Activated T-helper 17 cell treated with anti-CD3 and anti-CD28 coated beads, Interleukin-2, amount 50 U/mL, for 72 hours (primary cell): ENCODE results near the gene PDE6B. TPM values are rescaled to one million over a fixed set of nuclear protein-coding genes. Genes with fewer than 3 reads are reported as not detected.
A peak's percentile ranks its signal among the peaks of the same experiment; 100 is the strongest.

Experiments
- ATAC-seq: fragments of 150-1000 bp; cut with Tn5 transposase; replicated peaks from 2 replicates; pipeline ENCODE4 v1.10.0; 2021; ENCODE audit warnings: mild to moderate bottlenecking, moderate library complexity
- H3K27ac Mint-ChIP-seq: one replicate; pipeline ENCODE4 v1.8.0; 2022; ENCODE audit warnings: mixed read lengths
- H3K27me3 Mint-ChIP-seq: one replicate; pipeline ENCODE4 v1.8.0; 2022; ENCODE audit warnings: mixed read lengths
- H3K36me3 Mint-ChIP-seq: one replicate; pipeline ENCODE4 v1.8.0; 2022; ENCODE audit warnings: low read depth, mild to moderate bottlenecking, mixed read lengths
- H3K4me1 Mint-ChIP-seq: one replicate; pipeline ENCODE4 v1.8.0; 2022; ENCODE audit warnings: mixed read lengths
- H3K4me3 Mint-ChIP-seq: one replicate; pipeline ENCODE4 v1.8.0; 2022; ENCODE audit warnings: mild to moderate bottlenecking, mixed read lengths
- H3K9me3 Mint-ChIP-seq: one replicate; pipeline ENCODE4 v1.8.0; 2022; ENCODE audit warnings: mixed read lengths
- total RNA-seq, 2 donors: library from RNA; stranded (reverse); gene quantifications; one replicate each; pipeline ENCODE4 v1.2.3, GENCODE V29; 2022

PDE6B gene
- total RNA-seq, result 10 to 100 TPM in 1 of 2 donors, 1 to 10 TPM in 1; 5.8 to 10.8 TPM

DNA sequence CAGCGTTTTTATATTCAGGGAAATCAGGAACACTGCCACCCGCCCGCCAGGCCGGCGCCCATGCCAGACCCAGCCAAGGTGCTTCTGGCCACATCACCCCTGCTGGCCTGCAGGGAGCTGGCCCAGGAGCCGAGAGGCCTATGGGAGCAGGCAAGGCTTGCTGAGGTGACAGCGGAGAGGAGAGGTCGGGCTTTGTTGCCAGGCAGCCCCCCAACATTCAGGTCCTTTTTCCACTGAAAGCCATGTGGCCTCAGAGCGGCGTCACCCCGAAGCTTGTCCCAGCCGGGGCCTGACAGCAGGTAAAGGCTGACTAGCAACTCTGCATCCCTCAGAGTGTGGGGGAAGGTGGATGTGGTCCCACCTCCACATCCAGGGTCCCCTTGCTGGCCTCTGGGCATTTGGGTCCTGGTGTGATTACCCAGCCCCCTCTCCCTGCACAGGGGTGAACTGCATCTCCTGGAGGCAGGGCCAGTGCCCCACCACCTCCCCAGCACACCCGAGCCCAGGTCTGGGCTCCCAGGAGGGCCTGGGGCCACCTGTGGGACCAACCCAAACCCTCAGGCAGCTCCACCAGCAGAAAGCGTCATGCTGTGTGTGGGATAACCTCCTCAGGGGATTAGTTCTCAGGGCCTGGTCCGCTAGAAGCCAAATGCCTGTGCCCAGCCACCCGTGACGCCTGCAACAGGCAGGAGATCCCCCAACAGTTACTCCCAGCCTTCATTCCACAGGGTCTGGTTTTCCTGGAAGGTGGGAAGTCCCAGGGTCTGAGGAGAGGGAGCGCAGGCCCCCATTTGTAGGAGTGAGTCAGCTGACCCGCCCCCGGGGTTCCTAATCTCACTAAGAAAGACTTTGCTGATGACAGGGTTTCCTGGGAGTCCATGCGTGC is at the start of gene PDE6B:
Gene PDE6B, plus strand, starts transcription at position 869 of the 886 bp plus-strand sequence. CDS start 54 bp downstream, outside the sequence.
- H3K9me3 Mint-ChIP-seq, result no peaks in the 10 kb centered on the region
- peaks cover 7% of the 10 kb centered on the region for H3K27me3 Mint-ChIP-seq

DNA sequence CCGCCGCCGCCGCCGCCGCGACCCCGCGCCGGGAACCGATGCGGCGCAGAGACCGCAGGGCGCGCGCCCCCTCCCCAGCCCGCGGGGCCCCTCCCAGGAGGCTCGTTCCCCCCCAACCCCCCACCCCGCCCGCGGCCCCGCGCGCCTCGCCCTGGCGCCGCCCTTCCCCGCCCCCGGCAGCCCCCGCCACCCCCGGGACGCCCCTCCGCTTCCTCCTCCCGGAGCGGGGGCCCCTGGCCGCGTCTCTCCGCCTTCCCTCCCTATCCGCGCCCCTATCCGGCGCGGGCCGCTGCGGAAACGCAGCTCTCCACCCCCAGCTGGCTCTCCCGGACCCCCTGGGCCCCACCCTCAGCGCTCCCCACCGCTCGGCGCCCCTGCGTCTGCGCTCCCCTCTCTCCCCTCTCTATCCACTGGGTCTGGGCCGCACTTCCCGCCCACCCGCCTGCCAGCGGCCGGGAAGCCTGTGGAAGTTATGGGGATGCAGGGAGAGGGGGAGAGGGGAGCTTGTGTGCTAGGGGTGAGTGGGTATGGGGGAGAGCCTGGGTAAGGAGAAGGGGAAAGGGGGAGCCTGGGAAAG is 49.0 kb upstream of the PDE6B start, which contains the start of gene TMEM271:
Gene TMEM271, minus strand, starts transcription at position 51 of the 577 bp plus-strand sequence. CDS start 233 bp downstream, outside the sequence.
- no peak for ATAC-seq
- H3K4me3 Mint-ChIP-seq, result peak within 1 kb of the TSS; percentile 45
- H3K4me1 Mint-ChIP-seq, result no peaks in the 10 kb centered on the region
- no peak within 1 kb of the TSS for H3K27ac Mint-ChIP-seq
- peaks cover 6% of the 10 kb centered on the region for H3K36me3 Mint-ChIP-seq
- H3K27me3 Mint-ChIP-seq, result peaks cover 54% of the 10 kb centered on the region
- H3K9me3 Mint-ChIP-seq, result no peaks in the 10 kb centered on the region

More for the DNA sequence above, at the start of gene PDE6B:
- Mint-ChIP-seq H3K27ac (no peak within 1 kb of the TSS), H3K4me3 (no peak within 1 kb of the TSS), H3K36me3 (no peaks in the 10 kb centered on the region), H3K4me1 (no peaks in the 10 kb centered on the region)
- ATAC-seq, result no peak

DNA sequence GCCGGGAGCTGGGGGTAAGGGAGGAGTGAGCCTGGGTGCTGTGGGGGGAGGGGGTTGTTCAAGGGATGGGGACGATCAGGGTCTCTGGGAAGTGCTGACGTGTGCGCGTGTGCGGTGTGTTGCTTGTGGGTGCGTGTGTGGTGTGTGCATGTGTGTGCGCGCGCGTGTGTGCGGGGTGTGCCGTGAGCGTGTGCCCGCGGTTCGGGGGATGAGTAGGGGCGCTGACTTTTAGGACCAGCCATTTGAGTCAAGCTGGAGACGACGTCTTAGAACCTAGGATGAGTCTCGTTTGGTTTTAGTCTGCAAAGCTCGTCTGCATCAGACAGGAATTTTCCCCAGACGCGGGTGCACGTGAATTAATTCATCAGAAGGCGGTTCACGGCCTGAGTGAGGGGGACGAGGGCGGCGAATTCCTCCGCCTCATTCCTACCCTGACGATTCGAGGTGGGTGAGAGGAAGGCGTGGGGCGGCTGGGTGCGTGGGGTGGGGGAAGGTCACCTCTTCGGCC is 48.3 kb upstream of the PDE6B start:
- ATAC-seq, result no peak
- Mint-ChIP-seq H3K4me1 (no peaks in the 10 kb centered on the region), H3K4me3 (peak overlapping the region; percentile 45), H3K36me3 (peaks cover 6% of the 10 kb centered on the region), H3K27me3 (peaks cover 46% of the 10 kb centered on the region), H3K9me3 (no peaks in the 10 kb centered on the region), H3K27ac (no peak overlapping the region)

- H3K9me3 Mint-ChIP-seq, result no peaks in the 10 kb centered on the region
- peaks cover 6% of the 10 kb centered on the region for H3K36me3 Mint-ChIP-seq
- peaks cover 43% of the 10 kb centered on the region for H3K27me3 Mint-ChIP-seq
- no peaks in the 10 kb centered on the region for H3K4me1 Mint-ChIP-seq
- no peak for ATAC-seq
- H3K4me3 Mint-ChIP-seq, result peak overlapping the region; percentile 45
- no peak overlapping the region for H3K27ac Mint-ChIP-seq
Observed at GRCh38 chr4:577499-578450, 47.6 kb upstream of the PDE6B start.

DNA sequence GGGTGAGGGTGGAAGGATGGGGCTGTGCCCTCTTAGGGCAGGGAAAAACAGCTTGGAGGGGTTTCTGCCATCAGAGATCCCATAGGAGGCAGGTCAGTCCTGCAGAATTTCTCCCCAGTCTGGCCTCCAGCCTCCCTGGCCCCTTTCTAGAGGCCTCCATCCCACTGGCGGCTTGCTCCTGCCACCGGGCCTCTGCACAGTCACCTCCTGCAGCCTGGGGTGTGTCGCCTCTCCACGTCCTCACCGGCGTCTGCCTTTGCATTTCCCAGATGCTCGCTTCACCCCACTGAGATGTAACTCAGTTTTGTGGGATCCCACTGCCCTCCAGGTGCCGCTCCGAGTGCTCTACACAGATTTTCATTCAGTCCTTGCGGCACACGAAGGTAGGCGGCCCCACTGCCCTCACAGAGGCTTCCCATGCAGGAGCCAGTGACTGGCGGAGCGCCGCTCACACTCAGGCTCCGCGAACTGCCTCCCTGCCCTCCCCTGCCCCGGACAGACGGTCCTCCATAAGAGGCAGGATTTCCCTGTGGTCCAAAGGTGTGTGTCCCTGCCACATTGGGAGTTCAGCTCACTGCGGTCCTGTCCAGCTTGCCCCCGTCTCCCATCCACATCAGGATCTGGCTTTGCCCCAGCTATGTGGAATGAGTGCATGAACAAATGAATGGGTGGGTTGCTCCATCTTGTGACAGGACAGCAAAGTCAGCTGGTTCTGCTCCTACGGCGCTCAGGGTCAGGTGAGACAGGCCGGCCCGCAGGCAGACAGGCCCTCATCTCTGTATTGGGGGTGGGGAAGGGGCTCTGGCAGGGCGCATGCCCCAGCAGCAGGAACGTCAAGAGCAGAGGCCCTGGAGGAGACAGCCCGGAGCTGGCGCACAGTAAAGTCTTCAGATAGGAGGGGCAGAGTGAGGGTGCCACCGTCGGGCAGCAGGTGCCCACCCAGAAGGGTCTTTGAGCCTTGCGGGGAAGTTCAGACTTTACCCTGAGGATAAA is 46.6 kb upstream of the PDE6B start:
- Mint-ChIP-seq H3K4me3 (no peak overlapping the region), H3K9me3 (no peaks in the 10 kb centered on the region), H3K4me1 (no peaks in the 10 kb centered on the region), H3K27me3 (peaks cover 40% of the 10 kb centered on the region), H3K36me3 (peaks cover 6% of the 10 kb centered on the region), H3K27ac (no peak overlapping the region)
- no peak for ATAC-seq

DNA sequence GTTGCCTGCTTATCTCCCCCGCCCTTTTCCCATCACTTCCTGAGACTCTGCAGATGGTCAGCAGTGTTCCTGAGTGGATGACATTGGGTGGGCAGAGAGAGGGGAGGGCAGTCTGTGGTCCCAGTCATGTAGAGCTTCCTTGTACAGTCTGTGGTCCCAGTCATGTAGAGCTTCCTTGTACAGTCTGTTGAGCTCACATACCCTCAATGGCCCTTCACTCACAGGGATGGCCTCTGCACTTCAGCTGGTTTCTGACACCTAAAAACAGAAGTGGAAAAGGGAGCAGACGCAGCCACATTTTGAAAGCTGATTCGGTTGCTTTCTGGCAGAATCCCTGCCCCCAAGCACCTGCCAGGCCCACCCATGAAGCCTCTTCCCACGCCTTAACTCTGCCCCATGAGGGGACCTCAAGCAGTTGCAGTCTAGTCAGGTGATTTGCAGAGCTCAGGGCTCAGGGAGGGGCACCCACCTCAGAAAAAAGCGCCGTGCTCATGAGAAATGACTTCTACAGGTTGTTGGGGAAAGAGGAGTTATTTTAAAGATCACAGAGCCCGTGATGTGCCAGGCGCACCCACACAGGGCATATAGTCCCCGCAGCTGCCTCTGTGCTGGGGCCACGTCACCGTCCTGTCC is 45.7 kb upstream of the PDE6B start:
- Mint-ChIP-seq H3K27me3 (peaks cover 38% of the 10 kb centered on the region), H3K4me3 (no peak overlapping the region), H3K36me3 (no peaks in the 10 kb centered on the region), H3K27ac (no peak overlapping the region), H3K9me3 (no peaks in the 10 kb centered on the region), H3K4me1 (no peaks in the 10 kb centered on the region)
- no peak for ATAC-seq

GRCh38 chr4:581181-581580 is 44.2 kb upstream of the PDE6B start:
- ATAC-seq, result no peak
- no peak overlapping the region for H3K4me3 Mint-ChIP-seq
- H3K27me3 Mint-ChIP-seq, result peaks cover 47% of the 10 kb centered on the region
- no peak overlapping the region for H3K27ac Mint-ChIP-seq
- no peaks in the 10 kb centered on the region for H3K36me3 Mint-ChIP-seq
- H3K9me3 Mint-ChIP-seq, result no peaks in the 10 kb centered on the region
- no peaks in the 10 kb centered on the region for H3K4me1 Mint-ChIP-seq

- no peak for ATAC-seq
Observed at GRCh38 chr4:581753-582361, 43.5 kb upstream of the PDE6B start.

DNA sequence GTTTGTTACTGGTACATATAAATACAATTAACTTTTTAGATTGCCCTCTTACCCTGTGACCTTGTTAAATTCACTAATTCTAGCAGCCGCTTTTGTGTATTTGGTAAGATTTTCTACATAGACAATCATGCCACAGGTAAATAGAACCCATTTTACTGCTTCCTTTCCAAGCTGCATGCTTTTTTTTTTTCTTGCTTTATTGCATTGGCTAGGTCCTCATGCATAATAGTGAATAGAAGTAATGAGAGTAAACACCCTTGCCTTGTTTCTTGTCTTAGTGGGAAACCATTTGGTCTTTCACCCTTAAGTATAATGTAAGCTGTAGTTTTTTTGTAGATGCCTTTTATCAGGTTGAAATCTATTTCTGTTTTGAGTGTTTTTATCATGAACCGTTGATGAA is 41.6 kb upstream of the PDE6B start:
- Mint-ChIP-seq H3K27me3 (peaks cover 36% of the 10 kb centered on the region), H3K4me3 (no peak overlapping the region), H3K9me3 (peaks cover 3% of the 10 kb centered on the region), H3K27ac (no peak overlapping the region), H3K4me1 (no peaks in the 10 kb centered on the region), H3K36me3 (no peaks in the 10 kb centered on the region)
- ATAC-seq, result no peak

More at GRCh38 chr4:581753-582361, 43.5 kb upstream of the PDE6B start:
- Mint-ChIP-seq H3K27me3 (peaks cover 51% of the 10 kb centered on the region), H3K36me3 (no peaks in the 10 kb centered on the region), H3K4me3 (no peak overlapping the region), H3K4me1 (no peaks in the 10 kb centered on the region), H3K9me3 (no peaks in the 10 kb centered on the region), H3K27ac (no peak overlapping the region)

DNA sequence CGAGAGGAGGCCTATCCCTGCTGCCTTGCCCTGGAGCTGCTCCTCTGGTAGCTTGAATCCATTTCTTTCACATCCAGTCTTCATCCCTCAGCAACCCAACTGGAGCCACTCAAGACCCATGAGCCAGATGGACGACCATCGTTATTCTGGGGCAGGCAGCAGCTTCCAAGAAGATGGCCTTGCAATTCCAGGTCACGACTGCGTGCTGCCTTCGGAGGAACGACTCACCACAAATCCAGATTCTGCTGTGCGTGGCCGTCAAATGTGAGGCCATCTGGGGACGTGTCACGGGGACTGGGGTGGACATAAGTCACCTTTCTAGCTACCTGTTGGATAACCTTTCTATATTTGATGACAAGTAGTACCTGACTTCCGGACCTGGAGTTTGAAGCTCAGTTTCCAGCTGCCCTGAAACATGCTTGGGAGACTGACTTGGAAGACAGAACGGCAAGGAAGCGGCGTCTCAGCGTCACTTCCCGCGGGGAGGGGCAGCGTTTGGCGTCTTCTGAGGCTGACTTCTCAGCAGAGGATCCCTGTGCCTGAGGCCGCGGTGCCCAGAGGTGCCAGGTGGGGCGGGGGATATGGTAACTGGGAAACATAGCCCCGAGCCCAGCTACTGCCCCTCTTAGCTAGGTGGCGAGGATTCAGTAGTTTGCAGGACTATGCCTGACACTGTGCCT is 37.6 kb upstream of the PDE6B start:
- ATAC-seq, result no peak
- Mint-ChIP-seq H3K27me3 (peaks cover 29% of the 10 kb centered on the region), H3K4me1 (no peaks in the 10 kb centered on the region), H3K36me3 (no peaks in the 10 kb centered on the region), H3K9me3 (peaks cover 5% of the 10 kb centered on the region), H3K4me3 (no peak overlapping the region), H3K27ac (no peak overlapping the region)

- no peak for ATAC-seq
- Mint-ChIP-seq H3K27me3 (peaks cover 30% of the 10 kb centered on the region), H3K9me3 (peaks cover 5% of the 10 kb centered on the region), H3K36me3 (no peaks in the 10 kb centered on the region), H3K4me1 (no peaks in the 10 kb centered on the region), H3K27ac (no peak overlapping the region), H3K4me3 (no peak overlapping the region)
Observed at GRCh38 chr4:588351-588849, 37.0 kb upstream of the PDE6B start.
